GM18511 (cell line): Measurements from ENCODE around the gene PAXX.
A peak's percentile ranks its signal among the peaks of the same experiment; 100 is the strongest.
"Not testable (repeated sequence)": the region's sequence is repeated elsewhere in the genome, so short reads cannot be mapped to it uniquely, and the experiment has no call there.

ENCODE experiments used
- ATAC-seq: cut with Tn5 transposase; IDR thresholded peaks from one replicate; pipeline ENCODE4 v1.9.1; 2021; ENCODE audit warnings: mild to moderate bottlenecking, moderate library complexity; ENCODE audit not compliant: unreplicated experiment

The PAXX gene

GRCh38 chr9:137029058-137029936 is 37.1 kb downstream of the PAXX start:
- ATAC-seq = no peak

GRCh38 chr9:137030006-137030405 is 37.8 kb downstream of the PAXX start:
- no peak for ATAC-seq

- ATAC-seq = no peak
Measured at GRCh38 chr9:137030538-137031527, 38.6 kb downstream of the PAXX start.

- no peak for ATAC-seq
Measured at GRCh38 chr9:137031904-137032640, 39.9 kb downstream of the PAXX start, which contains the start of gene FUT7. TSS of gene FUT7 (minus strand) at chr9:137032088. CDS start at chr9:137031991, 97 bp downstream.

- ATAC-seq = no peak
Measured at GRCh38 chr9:137032858-137033257, 40.6 kb downstream of the PAXX start.

GRCh38 chr9:137033481-137033880 is 41.3 kb downstream of the PAXX start:
- ATAC-seq = not testable (repeated sequence)

- ATAC-seq = no peak
Measured at GRCh38 chr9:137034039-137034708, 42.0 kb downstream of the PAXX start.

- peak; percentile 69 for ATAC-seq
Measured at GRCh38 chr9:137034709-137035506, 42.7 kb downstream of the PAXX start.

GRCh38 chr9:137035507-137035834 is 43.2 kb downstream of the PAXX start:
- no peak for ATAC-seq

- no peak for ATAC-seq
Measured at GRCh38 chr9:137035937-137036336, 43.7 kb downstream of the PAXX start.

GRCh38 chr9:137037035-137037434 is 44.8 kb downstream of the PAXX start:
- no peak for ATAC-seq

GRCh38 chr9:137037483-137037882 is 45.3 kb downstream of the PAXX start:
- no peak for ATAC-seq

- ATAC-seq = no peak
Measured at GRCh38 chr9:137038916-137039315, 46.7 kb downstream of the PAXX start.

GRCh38 chr9:137039611-137040366 is 47.6 kb downstream of the PAXX start:
- no peak for ATAC-seq

- no peak for ATAC-seq
Measured at GRCh38 chr9:137040568-137040967, 48.3 kb downstream of the PAXX start.

GRCh38 chr9:137041124-137041523 is 48.9 kb downstream of the PAXX start:
- no peak for ATAC-seq

- no peak for ATAC-seq
Measured at GRCh38 chr9:137042751-137043727, 50.8 kb downstream of the PAXX start.
